Measurements from ENCODE around the gene PDZD2.
"Not testable (repeated sequence)": the region's sequence is repeated elsewhere in the genome, so short reads cannot be mapped to it uniquely, and the experiment has no call there.

The PDZD2 gene

GRCh38 chr5:32115985-32116384, 477.1 kb downstream of the PDZD2 start:
- Histone ChIP-seq H3K36me3 (replicated peaks; ENCODE audit: insufficient read depth, low read length) (peaks cover 8% of the 10 kb centered on the region; the same call in 1 of the 2 replicates), H4K20me1 (ENCODE audit: insufficient read depth, low read length) (no peaks in the 10 kb centered on the region; the same call in 1 of the 2 replicates), H3K79me2 (ENCODE audit: low read length) (peaks cover 63% of the 10 kb centered on the region)

GRCh38 chr5:32116574-32117313, 477.8 kb downstream of the PDZD2 start:
- no peaks in the 10 kb centered on the region; the same call in 1 of the 2 replicates for H4K20me1 ChIP-seq (ENCODE audit: insufficient read depth, low read length)
- peaks cover 65% of the 10 kb centered on the region for H3K79me2 ChIP-seq (ENCODE audit: low read length)
- H3F3A ChIP-seq (ENCODE audit: insufficient read depth, low read length) = no peaks in the 10 kb centered on the region
- H3K27me3 ChIP-seq (replicated peaks; ENCODE audit: insufficient read depth, low read length) = no peaks in the 10 kb centered on the region
- no peak overlapping the region for H2AFZ ChIP-seq (ENCODE audit: low read length)
- TF ChIP-seq, protein P1, sequence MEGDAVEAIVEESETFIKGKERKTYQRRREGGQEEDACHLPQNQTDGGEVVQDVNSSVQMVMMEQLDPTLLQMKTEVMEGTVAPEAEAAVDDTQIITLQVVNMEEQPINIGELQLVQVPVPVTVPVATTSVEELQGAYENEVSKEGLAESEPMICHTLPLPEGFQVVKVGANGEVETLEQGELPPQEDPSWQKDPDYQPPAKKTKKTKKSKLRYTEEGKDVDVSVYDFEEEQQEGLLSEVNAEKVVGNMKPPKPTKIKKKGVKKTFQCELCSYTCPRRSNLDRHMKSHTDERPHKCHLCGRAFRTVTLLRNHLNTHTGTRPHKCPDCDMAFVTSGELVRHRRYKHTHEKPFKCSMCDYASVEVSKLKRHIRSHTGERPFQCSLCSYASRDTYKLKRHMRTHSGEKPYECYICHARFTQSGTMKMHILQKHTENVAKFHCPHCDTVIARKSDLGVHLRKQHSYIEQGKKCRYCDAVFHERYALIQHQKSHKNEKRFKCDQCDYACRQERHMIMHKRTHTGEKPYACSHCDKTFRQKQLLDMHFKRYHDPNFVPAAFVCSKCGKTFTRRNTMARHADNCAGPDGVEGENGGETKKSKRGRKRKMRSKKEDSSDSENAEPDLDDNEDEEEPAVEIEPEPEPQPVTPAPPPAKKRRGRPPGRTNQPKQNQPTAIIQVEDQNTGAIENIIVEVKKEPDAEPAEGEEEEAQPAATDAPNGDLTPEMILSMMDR (IDR thresholded peaks at IDR 0.05; ENCODE audit: low read length) = no peak
- no peak for TF ChIP-seq EZH2phosphoT487 (IDR thresholded peaks at IDR 0.05; ENCODE audit: low read length)
- no peak for TF ChIP-seq EZH2 (optimal IDR thresholded peaks at IDR 0.05; ENCODE audit: low read depth, low read length)
- DNase-seq = no peak
- H3K4me3 ChIP-seq (ENCODE audit: low read length) = no peak overlapping the region
- no peak overlapping the region for H3K27ac ChIP-seq (ENCODE audit: low read length)
- H3K9me2 ChIP-seq (replicated peaks; ENCODE audit: insufficient read depth, low read length) = no peaks in the 10 kb centered on the region
- H3K4me2 ChIP-seq (ENCODE audit: low read depth, low read length) = no peak overlapping the region
- H3K4me1 ChIP-seq (ENCODE audit: low read length) = no peaks in the 10 kb centered on the region
- no peak overlapping the region for H3K9ac ChIP-seq (ENCODE audit: low read length)
- H3K9me3 ChIP-seq (replicated peaks; ENCODE audit: insufficient read depth, low read length) = no peaks in the 10 kb centered on the region
- peaks cover 13% of the 10 kb centered on the region for H3K36me3 ChIP-seq (replicated peaks; ENCODE audit: insufficient read depth, low read length)

More at GRCh38 chr5:32115985-32116384, 477.1 kb downstream of the PDZD2 start:
- no peak for DNase-seq
- Histone ChIP-seq H3F3A (ENCODE audit: insufficient read depth, low read length) (no peaks in the 10 kb centered on the region), H3K9me3 (replicated peaks; ENCODE audit: insufficient read depth, low read length) (no peaks in the 10 kb centered on the region), H3K4me1 (ENCODE audit: low read length) (no peaks in the 10 kb centered on the region), H3K9ac (ENCODE audit: low read length) (no peak overlapping the region), H3K27me3 (replicated peaks; ENCODE audit: insufficient read depth, low read length) (no peaks in the 10 kb centered on the region), H3K9me2 (replicated peaks; ENCODE audit: insufficient read depth, low read length) (no peaks in the 10 kb centered on the region), H3K27ac (ENCODE audit: low read length) (no peak overlapping the region), H2AFZ (ENCODE audit: low read length) (no peak overlapping the region), H3K4me2 (ENCODE audit: low read depth, low read length) (no peak overlapping the region), H3K4me3 (ENCODE audit: low read length) (no peak overlapping the region)
- TF ChIP-seq, protein P1 (IDR thresholded peaks at IDR 0.05; ENCODE audit: low read length) = no peak
- TF ChIP-seq EZH2 (optimal IDR thresholded peaks at IDR 0.05; ENCODE audit: low read depth, low read length) = no peak
- no peak for TF ChIP-seq EZH2phosphoT487 (IDR thresholded peaks at IDR 0.05; ENCODE audit: low read length)

- not testable (repeated sequence) for H2AFZ ChIP-seq (ENCODE audit: low read length); H3K4me1 ChIP-seq (ENCODE audit: low read length); H3K9me3 ChIP-seq (replicated peaks; ENCODE audit: insufficient read depth, low read length); H3F3A ChIP-seq (ENCODE audit: insufficient read depth, low read length); H3K27ac ChIP-seq (ENCODE audit: low read length); H3K9me2 ChIP-seq (replicated peaks; ENCODE audit: insufficient read depth, low read length); H3K4me3 ChIP-seq (ENCODE audit: low read length); H3K9ac ChIP-seq (ENCODE audit: low read length); H3K4me2 ChIP-seq (ENCODE audit: low read depth, low read length); DNase-seq; H4K20me1 ChIP-seq (ENCODE audit: insufficient read depth, low read length); H3K27me3 ChIP-seq (replicated peaks; ENCODE audit: insufficient read depth, low read length); H3K36me3 ChIP-seq (replicated peaks; ENCODE audit: insufficient read depth, low read length)
- H3K79me2 ChIP-seq (ENCODE audit: low read length) = peaks cover 69% of the 10 kb centered on the region
These were observed 480.0 kb downstream of the PDZD2 start for GRCh38 chr5:32118922-32119321.

All from MM.1S (cell line).